ENCODE results near the gene SLCO2A1. TPM values are rescaled to one million over a fixed set of nuclear protein-coding genes. Genes with fewer than 3 reads are reported as not detected.

Gene SLCO2A1
- total and polyA plus RNA-seq, 8 donors = 1.9 to 121 (median 8.8) TPM

DNA sequence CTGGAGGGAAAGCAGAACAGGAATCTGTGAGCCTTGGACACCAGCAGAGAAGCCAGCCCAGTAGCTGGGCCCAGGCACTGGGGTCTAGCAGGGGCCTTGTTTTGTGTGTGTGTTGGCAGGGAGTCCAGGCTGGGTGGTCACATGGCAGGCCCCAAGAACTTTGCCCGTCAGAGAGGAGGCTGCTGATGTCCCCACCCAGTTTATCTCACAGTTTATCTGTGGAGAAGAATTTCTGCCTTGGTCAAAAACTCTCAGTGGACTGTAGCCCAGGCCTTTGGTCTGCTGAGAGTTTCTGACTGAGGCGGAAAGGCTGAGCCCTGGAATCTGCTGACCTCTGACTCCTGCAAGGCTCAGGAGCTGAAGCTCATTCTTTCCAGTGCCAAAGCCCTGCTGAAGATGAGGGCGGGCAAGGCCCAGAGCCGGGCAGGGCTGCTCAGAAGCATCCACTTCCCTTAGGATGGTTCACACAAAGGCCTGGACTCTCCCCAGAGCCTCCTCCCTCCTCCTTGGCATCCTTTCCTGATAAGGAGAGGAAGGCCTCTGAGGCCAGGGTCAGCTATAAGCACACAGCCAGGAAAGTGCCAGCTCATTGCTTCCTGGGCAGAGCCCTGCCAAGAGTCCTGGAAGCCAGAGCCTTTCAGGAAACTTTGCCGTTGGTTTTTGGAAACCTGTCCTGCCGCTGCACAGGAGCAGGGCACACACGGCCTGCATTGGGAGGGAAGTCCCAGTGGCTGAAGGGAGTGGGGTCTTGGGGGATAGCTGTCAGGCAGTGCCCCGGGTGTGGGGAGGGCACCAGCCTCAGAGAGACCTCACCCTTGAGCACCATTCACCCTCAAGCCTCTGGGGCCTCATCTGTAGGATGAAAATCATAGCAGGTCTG is 37.2 kb upstream of the SLCO2A1 start:
- DNase-seq = peak; percentile 16 to 46
- TF ChIP-seq POLR2A (IDR thresholded peaks at IDR 0.05) (no peak), POLR2AphosphoS5 (IDR thresholded peaks at IDR 0.05) (peak in 2 of 3 donors; percentile 37 to 47), EP300 (IDR thresholded peaks at IDR 0.05) (peak; percentile 17)
- TF ChIP-seq, protein P1, sequence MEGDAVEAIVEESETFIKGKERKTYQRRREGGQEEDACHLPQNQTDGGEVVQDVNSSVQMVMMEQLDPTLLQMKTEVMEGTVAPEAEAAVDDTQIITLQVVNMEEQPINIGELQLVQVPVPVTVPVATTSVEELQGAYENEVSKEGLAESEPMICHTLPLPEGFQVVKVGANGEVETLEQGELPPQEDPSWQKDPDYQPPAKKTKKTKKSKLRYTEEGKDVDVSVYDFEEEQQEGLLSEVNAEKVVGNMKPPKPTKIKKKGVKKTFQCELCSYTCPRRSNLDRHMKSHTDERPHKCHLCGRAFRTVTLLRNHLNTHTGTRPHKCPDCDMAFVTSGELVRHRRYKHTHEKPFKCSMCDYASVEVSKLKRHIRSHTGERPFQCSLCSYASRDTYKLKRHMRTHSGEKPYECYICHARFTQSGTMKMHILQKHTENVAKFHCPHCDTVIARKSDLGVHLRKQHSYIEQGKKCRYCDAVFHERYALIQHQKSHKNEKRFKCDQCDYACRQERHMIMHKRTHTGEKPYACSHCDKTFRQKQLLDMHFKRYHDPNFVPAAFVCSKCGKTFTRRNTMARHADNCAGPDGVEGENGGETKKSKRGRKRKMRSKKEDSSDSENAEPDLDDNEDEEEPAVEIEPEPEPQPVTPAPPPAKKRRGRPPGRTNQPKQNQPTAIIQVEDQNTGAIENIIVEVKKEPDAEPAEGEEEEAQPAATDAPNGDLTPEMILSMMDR (IDR thresholded peaks at IDR 0.05) = no peak

DNA sequence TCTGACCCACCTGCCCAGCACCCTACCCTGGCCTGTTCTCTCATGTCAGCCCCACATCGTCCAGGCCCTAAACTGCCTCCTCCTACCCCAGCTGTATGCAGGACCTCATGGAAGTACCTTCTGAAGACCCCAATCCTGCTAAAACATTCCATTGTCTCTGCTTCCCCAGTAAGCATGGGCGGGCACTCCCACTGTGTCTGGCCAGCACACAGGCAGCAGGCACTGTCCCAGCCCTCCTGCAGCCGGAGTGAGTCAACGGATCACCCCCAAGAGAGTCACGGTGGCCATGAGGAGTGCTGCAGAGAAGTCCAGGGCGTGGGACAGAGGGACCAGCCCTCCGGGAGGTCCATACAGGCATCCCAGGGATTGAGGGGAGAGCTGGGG is 36.4 kb upstream of the SLCO2A1 start:
- intact Hi-C loops (cut with DNase I; ENCODE audit: low total_unique reads) = no loop called here
- no peaks in the 10 kb centered on the region for H3K9me3 ChIP-seq
- H3K4me3 ChIP-seq = no peak overlapping the region
- H3K27ac ChIP-seq = peak overlapping the region in 4 of 5 donors; percentile 1 to 42 (median 24)
- H3K27me3 ChIP-seq = no peaks in the 10 kb centered on the region
- peaks cover 0 to 5% (median under 1%) of the 10 kb centered on the region in 4 donors for H3K4me1 ChIP-seq
- WGBS, 5 donors = 75 to 91% (median 86%) methylated on average over 7 of the region's 7 CpGs
- H3K36me3 ChIP-seq = no peaks in the 10 kb centered on the region
- TF ChIP-seq POLR2AphosphoS5 (IDR thresholded peaks at IDR 0.05) (no peak), EP300 (IDR thresholded peaks at IDR 0.05) (no peak), POLR2A (IDR thresholded peaks at IDR 0.05) (no peak)
- TF ChIP-seq, protein P1 (IDR thresholded peaks at IDR 0.05) = no peak
- DNase-seq = no peak

More for the DNA sequence above, 37.2 kb upstream of the SLCO2A1 start:
- no peaks in the 10 kb centered on the region for H3K9me3 ChIP-seq
- peaks cover 0 to 9% (median 2%) of the 10 kb centered on the region in 4 donors for H3K4me1 ChIP-seq
- H3K27ac ChIP-seq = peak overlapping the region in 4 of 5 donors; percentile 1 to 42 (median 24)
- H3K36me3 ChIP-seq = no peaks in the 10 kb centered on the region
- no peak overlapping the region for H3K4me3 ChIP-seq
- intact Hi-C loops (cut with DNase I; ENCODE audit: low total_unique reads) = no loop called here
- no peaks in the 10 kb centered on the region for H3K27me3 ChIP-seq
- WGBS, 5 donors = 40 to 59% (median 48%) methylated on average over 7 to 8 of the region's 8 CpGs

DNA sequence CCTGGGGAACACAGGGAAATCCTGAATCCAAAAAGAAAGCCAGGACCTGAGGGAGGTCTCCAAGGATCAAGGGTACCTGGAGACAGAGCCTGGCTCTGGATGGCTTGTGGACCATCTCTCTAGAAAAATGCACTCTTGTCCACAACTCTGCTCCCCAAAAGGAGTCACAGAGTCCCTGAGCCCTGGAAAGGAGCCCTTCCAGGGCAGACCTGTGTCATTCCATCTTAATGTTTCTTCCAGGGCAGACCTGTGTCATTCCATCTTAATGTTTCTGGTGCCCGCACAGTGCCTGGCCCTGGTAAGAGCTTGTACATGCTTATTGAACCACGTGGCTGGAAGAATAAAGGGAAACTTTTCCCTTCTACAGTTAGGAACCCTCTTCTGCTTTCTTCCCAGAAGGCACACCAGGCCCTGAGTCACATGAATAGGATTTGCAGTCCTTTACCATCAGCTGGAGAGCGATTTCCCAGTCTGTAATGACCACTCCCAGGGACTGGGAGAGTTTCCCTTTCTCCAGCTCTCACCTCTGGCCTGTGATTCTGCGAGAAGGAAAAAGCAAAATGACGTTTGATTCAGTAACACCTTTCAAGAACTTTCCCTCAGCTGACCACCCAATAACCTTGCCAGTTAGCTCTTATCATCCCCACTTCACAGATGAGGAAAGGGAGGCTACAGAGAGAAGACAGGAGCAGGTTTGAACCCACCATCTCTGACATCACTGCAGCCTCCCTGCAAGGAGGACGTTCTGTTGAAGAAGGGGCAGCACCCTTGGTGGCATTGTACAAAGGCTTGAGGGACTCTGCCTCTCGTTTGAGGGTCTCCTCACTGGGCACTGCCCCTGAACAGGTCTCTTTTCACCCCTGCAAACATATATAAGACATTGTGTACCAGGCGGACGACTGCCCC is 35.8 kb upstream of the SLCO2A1 start:
- intact Hi-C loops (cut with DNase I; ENCODE audit: low total_unique reads) = no loop called here
- DNase-seq = no peak
- Histone ChIP-seq H3K4me3 (no peak overlapping the region), H3K36me3 (no peaks in the 10 kb centered on the region), H3K4me1 (peaks cover 2 to 12% (median 5%) of the 10 kb centered on the region in 4 donors), H3K27ac (peak overlapping the region in 2 of 5 donors; percentile 25 to 42), H3K9me3 (no peaks in the 10 kb centered on the region), H3K27me3 (no peaks in the 10 kb centered on the region)
- TF ChIP-seq POLR2A (IDR thresholded peaks at IDR 0.05) (no peak), EP300 (IDR thresholded peaks at IDR 0.05) (no peak), POLR2AphosphoS5 (IDR thresholded peaks at IDR 0.05) (no peak)
- TF ChIP-seq, protein P1 (IDR thresholded peaks at IDR 0.05) = no peak
- WGBS, 5 donors = 71 to 83% (median 76%) methylated on average over 9 of the region's 9 CpGs

DNA sequence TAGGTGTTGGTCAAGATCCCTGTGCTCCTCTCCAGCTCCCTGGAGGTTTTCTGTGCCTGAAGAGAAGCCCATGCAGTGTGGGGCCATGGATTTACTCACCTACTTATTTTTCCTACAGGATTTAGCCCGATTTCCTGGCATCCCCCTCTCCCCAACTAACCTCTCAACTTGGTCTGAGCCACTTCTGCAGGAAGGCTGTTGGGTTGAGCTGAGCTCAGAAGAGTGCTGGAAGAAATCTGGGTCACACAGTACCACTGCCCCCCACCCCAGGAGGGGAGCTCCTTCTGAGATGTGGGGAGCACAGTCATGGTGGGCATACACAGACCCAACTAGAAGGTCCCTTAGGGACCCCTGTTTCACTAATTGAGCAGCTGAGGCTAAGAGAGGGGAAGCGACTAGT is 34.4 kb upstream of the SLCO2A1 start:
- Histone ChIP-seq H3K9me3 (no peaks in the 10 kb centered on the region), H3K36me3 (no peaks in the 10 kb centered on the region), H3K27ac (no peak overlapping the region), H3K4me3 (no peak overlapping the region), H3K27me3 (no peaks in the 10 kb centered on the region), H3K4me1 (peaks cover 11 to 25% (median 18%) of the 10 kb centered on the region in 4 donors)
- 83 to 95% (median 84%) methylated on average over 2 of the region's 2 CpGs for WGBS, 5 donors
- intact Hi-C loops (cut with DNase I; ENCODE audit: low total_unique reads) = no loop called here
- DNase-seq = no peak
- TF ChIP-seq EP300 (IDR thresholded peaks at IDR 0.05) (no peak), POLR2A (IDR thresholded peaks at IDR 0.05) (no peak)
